OCI-LY1 (cell line): ENCODE data around the gene CLDN9.

Source experiments
- CTCF ChIP-seq: fragments of 200-600 bp; sonication (generic), shearing (Covaris generic); IDR thresholded peaks from 2 replicates; pipeline ENCODE4 v1.5.1; 2017; ENCODE audit warnings: mild to moderate bottlenecking, antibody characterized with exemption, low read length, moderate library complexity, mixed read lengths
- EZH2 ChIP-seq: fragments of 200-600 bp; sonication (generic), shearing (Covaris generic); IDR thresholded peaks from 2 replicates; pipeline ENCODE4 v1.8.0; 2017; ENCODE audit warnings: borderline replicate concordance, mixed run types, mild to moderate bottlenecking, antibody characterized with exemption, low read length, moderate library complexity, mixed read lengths

GRCh38 chr16:3023669-3024478, 11.2 kb downstream of the CLDN9 start, which contains the start of the genes HCFC1R1 and THOC6:
- TF ChIP-seq CTCF (no peak), EZH2 (no peak)
